Activated gamma-delta T cell treated with Interleukin-2 at 50 U/mL for 16 hours (primary cell): ENCODE data around the gene KCNJ4.
A peak's percentile ranks its signal among the peaks of the same experiment; 100 is the strongest.
"Not testable (repeated sequence)": the region's sequence is repeated elsewhere in the genome, so short reads cannot be mapped to it uniquely, and the experiment has no call there.

Source experiments
- DNase-seq: peaks from one replicate; pipeline ENCODE4 v3.0.0-alpha.2; 2020

Gene KCNJ4

GRCh38 chr22:38427940-38428339 is 27.1 kb downstream of the KCNJ4 start:
- DNase-seq = no peak

- no peak for DNase-seq
Measured at GRCh38 chr22:38427465-38427864, 27.5 kb downstream of the KCNJ4 start.

- DNase-seq = no peak
Measured at GRCh38 chr22:38426628-38427027, 28.4 kb downstream of the KCNJ4 start.

- no peak for DNase-seq
Measured at GRCh38 chr22:38424525-38425080, 30.4 kb downstream of the KCNJ4 start.

GRCh38 chr22:38423512-38424503 is 31.2 kb downstream of the KCNJ4 start:
- no peak for DNase-seq

GRCh38 chr22:38422611-38423511 is 32.1 kb downstream of the KCNJ4 start:
- no peak for DNase-seq

GRCh38 chr22:38420734-38421133 is 34.3 kb downstream of the KCNJ4 start:
- DNase-seq = no peak

- no peak for DNase-seq
Measured at GRCh38 chr22:38419858-38420160, 35.2 kb downstream of the KCNJ4 start.

GRCh38 chr22:38419121-38419857 is 35.7 kb downstream of the KCNJ4 start:
- no peak for DNase-seq

GRCh38 chr22:38418589-38418988 is 36.4 kb downstream of the KCNJ4 start:
- DNase-seq = no peak

- no peak for DNase-seq
Measured at GRCh38 chr22:38417252-38418060, 37.5 kb downstream of the KCNJ4 start.

GRCh38 chr22:38416621-38417251 is 38.3 kb downstream of the KCNJ4 start:
- DNase-seq = no peak

- DNase-seq = no peak
Measured at GRCh38 chr22:38415561-38416321, 39.3 kb downstream of the KCNJ4 start.

- DNase-seq = no peak
Measured at GRCh38 chr22:38415046-38415445, 40.0 kb downstream of the KCNJ4 start.

- no peak for DNase-seq
Measured at GRCh38 chr22:38414009-38414395, 41.0 kb downstream of the KCNJ4 start.

- no peak for DNase-seq
Measured at GRCh38 chr22:38413085-38414008, 41.7 kb downstream of the KCNJ4 start.

- peak; percentile 36 for DNase-seq
Measured at GRCh38 chr22:38412435-38413084, 42.4 kb downstream of the KCNJ4 start.

GRCh38 chr22:38411016-38411415 is 44.0 kb downstream of the KCNJ4 start:
- no peak for DNase-seq

- not testable (repeated sequence) for DNase-seq
Measured at GRCh38 chr22:38409916-38410315, 45.1 kb downstream of the KCNJ4 start.
